Activated B cell treated with CpG ODN at 0.5 μM for 24 hours (primary cell): ENCODE results near the gene RECQL5. TPM values are rescaled to one million over a fixed set of nuclear protein-coding genes. Genes with fewer than 3 reads are reported as not detected.
A peak's percentile ranks its signal among the peaks of the same experiment; 100 is the strongest.
"Not testable (repeated sequence)": the region's sequence is repeated elsewhere in the genome, so short reads cannot be mapped to it uniquely, and the experiment has no call there.

ENCODE experiments used
- ATAC-seq: fragments of 200-7000 bp; cut with Tn5 transposase; one replicate; pipeline ENCODE4 v1.10.0; 2021; ENCODE audit warnings: low read depth, mild to moderate bottlenecking, moderate library complexity
- CTCF ChIA-PET: fragments of 350-600 bp; sonication (Branson Sonifier 250); formaldehyde crosslinking; loops from one replicate; lab custom pipeline; 2021; ENCODE audit warnings: antibody characterized with exemption; lab: Charles Lee
- POLR2A ChIA-PET: fragments of 350-600 bp; sonication (Branson Sonifier 250); formaldehyde crosslinking; loops from one replicate; lab custom pipeline; 2021; ENCODE audit warnings: antibody characterized with exemption; lab: Charles Lee
- DNase-seq: peaks from one replicate; pipeline ENCODE4 v3.0.0; 2022
- H3K27ac Mint-ChIP-seq: one replicate; pipeline ENCODE4 v1.8.0; 2020; ENCODE audit warnings: mixed read lengths
- H3K27me3 Mint-ChIP-seq: one replicate; pipeline ENCODE4 v1.8.0; 2021; ENCODE audit warnings: mixed read lengths
- H3K36me3 Mint-ChIP-seq: one replicate; pipeline ENCODE4 v1.8.0; 2021; ENCODE audit warnings: low read depth, mixed read lengths
- H3K4me1 Mint-ChIP-seq: one replicate; pipeline ENCODE4 v1.8.0; 2021; ENCODE audit warnings: mixed read lengths
- H3K4me3 Mint-ChIP-seq: one replicate; pipeline ENCODE4 v1.8.0; 2020; ENCODE audit warnings: mild to moderate bottlenecking, mixed read lengths
- H3K9me3 Mint-ChIP-seq: one replicate; pipeline ENCODE4 v1.8.0; 2020; ENCODE audit warnings: mixed read lengths
- CTCF ChIP-seq: fragments of 200-600 bp; IDR thresholded peaks from one replicate; pipeline ENCODE4 v1.8.0; 2022; ENCODE audit warnings: antibody characterized with exemption, mild to moderate bottlenecking
- intact Hi-C: fragments of 100-400 bp; cut with micrococcal nuclease; formaldehyde crosslinking; loops from one replicate; pipeline ENCODE4 v1.15.1; 2024
- total RNA-seq: library from RNA; stranded (reverse); gene quantifications from 2 replicates; pipeline ENCODE4 v1.2.3, GENCODE V29; 2022

Gene RECQL5
- total RNA-seq, 1 donor from 2014 or later: 65.4 TPM

- peaks cover 2% of the 10 kb centered on the region for H3K36me3 Mint-ChIP-seq
- TF ChIP-seq CTCF: no peak
- no peaks in the 10 kb centered on the region for H3K27me3 Mint-ChIP-seq
- ATAC-seq (no peak), DNase-seq (no peak)
- intact Hi-C loops: no loop called here
- no peak overlapping the region for H3K27ac Mint-ChIP-seq
- H3K4me1 Mint-ChIP-seq: peaks cover 10% of the 10 kb centered on the region
- H3K9me3 Mint-ChIP-seq: no peaks in the 10 kb centered on the region
- CTCF ChIA-PET: no interaction called here
- POLR2A ChIA-PET: interaction anchor here (0.6 kb wide), 1 partner anchor 22 kb away, joined by 4 read pairs; no protein-coding TSS in a partner anchor
- H3K4me3 Mint-ChIP-seq: no peak overlapping the region
These were observed 72.3 kb downstream of the RECQL5 start for GRCh38 chr17:75594499-75595283.

DNA sequence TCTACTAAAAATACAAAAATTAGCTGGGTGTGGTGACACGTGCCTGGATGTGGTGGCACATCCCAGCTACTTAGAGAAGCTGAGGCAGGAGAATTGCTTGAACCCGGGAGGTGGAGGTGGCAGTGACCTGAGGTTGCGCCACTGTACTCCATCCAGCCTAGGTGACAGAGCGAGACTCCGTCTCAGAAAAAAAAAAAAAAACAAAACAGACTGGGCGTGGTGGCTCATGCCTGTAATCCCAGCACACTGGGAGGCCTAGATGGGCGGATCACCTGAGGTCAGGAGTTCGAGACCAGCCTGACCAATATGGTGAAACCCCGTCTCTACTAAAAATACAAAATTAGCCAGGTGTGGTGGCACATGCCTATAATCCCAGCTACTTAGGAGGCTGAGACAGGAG is 73.5 kb downstream of the RECQL5 start:
- ATAC-seq, H3K9me3 Mint-ChIP-seq, H3K27ac Mint-ChIP-seq, intact Hi-C loops, H3K4me3 Mint-ChIP-seq, CTCF ChIA-PET, H3K27me3 Mint-ChIP-seq, DNase-seq, H3K36me3 Mint-ChIP-seq, H3K4me1 Mint-ChIP-seq: not testable (repeated sequence)
- POLR2A ChIA-PET: interaction anchor here (0.7 kb wide), 1 partner anchor 464 kb away, joined by 3 read pairs; no protein-coding TSS in a partner anchor

GRCh38 chr17:75592348-75593020 is 74.5 kb downstream of the RECQL5 start:
- ATAC-seq: no peak
- POLR2A ChIA-PET: interaction anchor here (0.7 kb wide), 1 partner anchor 388 kb away, joined by 4 read pairs; no protein-coding TSS in a partner anchor
- H3K27me3 Mint-ChIP-seq: no peaks in the 10 kb centered on the region
- H3K27ac Mint-ChIP-seq: no peak overlapping the region
- no peak for DNase-seq
- H3K4me3 Mint-ChIP-seq: no peak overlapping the region
- H3K9me3 Mint-ChIP-seq: no peaks in the 10 kb centered on the region
- TF ChIP-seq CTCF: no peak
- CTCF ChIA-PET: interaction anchor here (1.0 kb wide), 1 partner anchor 157 kb away, joined by 3 read pairs; no protein-coding TSS in a partner anchor
- intact Hi-C loops: no loop called here
- H3K4me1 Mint-ChIP-seq: peaks cover 13% of the 10 kb centered on the region
- peaks cover 2% of the 10 kb centered on the region for H3K36me3 Mint-ChIP-seq

DNA sequence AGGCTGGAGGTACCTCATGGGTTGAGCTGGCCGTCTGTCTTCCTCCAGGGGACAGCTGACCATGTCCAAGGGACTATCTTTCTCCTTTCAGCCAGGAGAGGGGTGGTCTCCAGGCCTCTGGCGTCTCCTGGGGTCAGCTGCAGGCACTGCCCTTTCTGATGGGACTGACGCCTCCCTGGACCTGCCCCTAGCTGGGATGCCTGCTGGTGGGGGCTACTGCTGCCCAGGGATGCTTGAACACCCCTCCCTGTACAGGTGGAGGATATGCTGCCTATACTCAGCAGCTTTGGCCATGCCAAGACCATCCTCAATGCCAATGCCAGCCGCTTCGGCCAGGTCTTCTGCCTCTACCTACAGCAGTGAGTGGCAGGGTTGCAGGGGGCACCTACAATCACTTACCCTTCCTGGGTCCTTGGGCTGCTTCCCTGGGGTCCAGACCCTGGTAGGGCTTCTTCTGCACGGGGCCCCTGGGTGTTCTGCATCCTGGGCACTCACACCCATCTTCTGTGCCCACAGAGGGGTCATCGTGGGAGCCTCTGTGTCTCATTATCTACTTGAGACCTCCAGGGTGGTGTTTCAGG is 75.1 kb downstream of the RECQL5 start:
- Mint-ChIP-seq H3K27ac (no peak overlapping the region), H3K27me3 (no peaks in the 10 kb centered on the region), H3K4me1 (peaks cover 16% of the 10 kb centered on the region), H3K9me3 (no peaks in the 10 kb centered on the region), H3K4me3 (no peak overlapping the region), H3K36me3 (peaks cover 2% of the 10 kb centered on the region)
- TF ChIP-seq CTCF: no peak
- intact Hi-C loops: no loop called here
- DNase-seq: no peak
- CTCF ChIA-PET: interaction anchor here (1.0 kb wide), 1 partner anchor 157 kb away, joined by 3 read pairs; no protein-coding TSS in a partner anchor
- no peak for ATAC-seq
- POLR2A ChIA-PET: no interaction called here

- Mint-ChIP-seq H3K27me3 (no peaks in the 10 kb centered on the region), H3K4me3 (peak overlapping the region; percentile 30), H3K36me3 (peaks cover 2% of the 10 kb centered on the region), H3K9me3 (no peaks in the 10 kb centered on the region), H3K27ac (peak overlapping the region; percentile 50), H3K4me1 (peaks cover 16% of the 10 kb centered on the region)
- ChIA-PET POLR2A (interaction anchor here (0.6 to 1.0 kb wide), 2 partner anchors 13 to 20 kb away, joined by 3 to 4 read pairs; no protein-coding TSS in a partner anchor), CTCF (interaction anchor here (1.0 to 1.6 kb wide), 3 partner anchors 42 to 161 kb away, joined by 3 to 10 read pairs (median 3); partner anchors contain the start of gene SMIM5)
- TF ChIP-seq CTCF: no peak
- intact Hi-C loops: no loop called here
- DNase-seq (no peak), ATAC-seq (no peak)
These were observed 75.9 kb downstream of the RECQL5 start for GRCh38 chr17:75590849-75591721.
